GM12872 (cell line): ENCODE results near the gene ASB2.

Experiments
- CTCF ChIP-seq: IDR thresholded peaks from 3 replicates; pipeline ENCODE4 v1.5.1; 2011; ENCODE audit warnings: low read depth, mild to moderate bottlenecking, low read length, moderate library complexity; ENCODE audit not compliant: insufficient read depth

ASB2 gene

GRCh38 chr14:94009767-94010166, 33.4 kb upstream of the ASB2 start:
- TF ChIP-seq CTCF: no peak

GRCh38 chr14:94008234-94008633, 31.9 kb upstream of the ASB2 start:
- no peak for TF ChIP-seq CTCF

GRCh38 chr14:94005324-94006073, 29.1 kb upstream of the ASB2 start:
- TF ChIP-seq CTCF: peak; percentile 74

GRCh38 chr14:94004015-94004414, 27.6 kb upstream of the ASB2 start:
- TF ChIP-seq CTCF: no peak

GRCh38 chr14:94003397-94003796, 27.0 kb upstream of the ASB2 start:
- no peak for TF ChIP-seq CTCF

GRCh38 chr14:94001501-94002396, 25.4 kb upstream of the ASB2 start:
- TF ChIP-seq CTCF: peak; percentile 99

GRCh38 chr14:94001016-94001415, 24.6 kb upstream of the ASB2 start:
- TF ChIP-seq CTCF: no peak
